Measurements from ENCODE around the gene HAUS8. TPM values are rescaled to one million over a fixed set of nuclear protein-coding genes. Genes with fewer than 3 reads are reported as not detected.
A peak's percentile ranks its signal among the peaks of the same experiment; 100 is the strongest.

The HAUS8 gene
- total and polyA plus RNA-seq, 2 donors (not counting 3 experiments of a cell fraction or from before 2014, with no cell fraction given), result 9.6 to 30.3 TPM

DNA sequence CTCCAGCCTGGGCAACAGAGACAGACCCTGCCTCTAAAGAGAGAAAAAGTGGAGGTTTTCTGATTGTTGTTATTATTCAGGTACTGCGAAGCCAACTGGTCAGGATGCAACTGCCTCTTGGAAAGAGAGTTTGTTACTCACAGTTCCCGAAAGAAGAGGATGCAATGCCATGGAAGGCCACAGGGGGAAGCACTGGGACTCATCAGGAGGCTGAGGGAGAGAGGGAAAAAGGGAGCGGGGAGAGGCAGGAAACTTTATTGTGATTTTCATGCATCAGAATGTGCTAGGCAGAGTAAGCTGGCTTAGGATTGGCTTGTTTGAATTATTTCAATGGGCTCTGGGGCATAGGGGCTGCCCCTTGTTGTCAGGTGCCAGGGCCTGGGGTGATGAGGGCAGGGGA lies 27.9 kb upstream of the HAUS8 start:
- Histone ChIP-seq H3K27me3 (ENCODE audit: control insufficient read depth in 2 of 2, insufficient read depth in 2 of 2, low read length in 2 of 2) (no peaks in the 10 kb centered on the region), H3K9me3 (replicated peaks; ENCODE audit: control insufficient read depth, insufficient read depth, low read length) (no peaks in the 10 kb centered on the region), H3K79me2 (ENCODE audit: control insufficient read depth, insufficient read depth, low read length) (peaks cover 75% of the 10 kb centered on the region), H4K20me1 (replicated peaks; ENCODE audit: control insufficient read depth, extremely low read depth, insufficient read depth, low read length) (peaks cover 2% of the 10 kb centered on the region), H3K4me1 (ENCODE audit: control insufficient read depth, extremely low read depth, insufficient read depth, low read length) (peaks cover 7% of the 10 kb centered on the region), H3K4me2 (ENCODE audit: insufficient read depth, low read length) (no peak overlapping the region), H3K36me3 (ENCODE audit: control insufficient read depth in 2 of 2, extremely low read depth in 1 of 2, insufficient read depth in 2 of 2, low read length in 2 of 2) (peaks cover 0 to 10% of the 10 kb centered on the region in 2 experiments), H3K9ac (replicated peaks; ENCODE audit: extremely low read depth, insufficient read depth, low read length) (no peak overlapping the region), H3K9me1 (replicated peaks; ENCODE audit: control insufficient read depth, extremely low read depth, insufficient read depth, low read length) (no peaks in the 10 kb centered on the region), H2AFZ (ENCODE audit: low read depth, low read length) (no peak overlapping the region), H3K4me3 (replicated peaks in 1 of 3; ENCODE audit: insufficient read depth in 1 of 3, low read depth in 1 of 3, low read length in 3 of 3) (no peak overlapping the region), H3K27ac (ENCODE audit: insufficient read depth, low read depth, low read length) (no peak overlapping the region)
- dilution Hi-C loops (cut with MboI; ENCODE audit: extremely low pct_ligation_motif_present, low sequenced_read_pairs), result no loop called here
- CTCF ChIA-PET, result no interaction called here
- no TSS peak for BruUV-seq (replicated peaks)
- POLR2A ChIA-PET, result no interaction called here
- intact Hi-C loops (cut with micrococcal nuclease), result loop anchor here (1.0 kb wide), 1 partner anchor 63 kb away; no protein-coding TSS in a partner anchor
- peak; percentile 59 for FAIRE-seq
- DNase-seq (ENCODE audit: low read depth, low spot score), result peak; percentile 42
- TF ChIP-seq, protein P1, sequence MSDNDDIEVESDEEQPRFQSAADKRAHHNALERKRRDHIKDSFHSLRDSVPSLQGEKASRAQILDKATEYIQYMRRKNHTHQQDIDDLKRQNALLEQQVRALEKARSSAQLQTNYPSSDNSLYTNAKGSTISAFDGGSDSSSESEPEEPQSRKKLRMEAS (IDR thresholded peaks at IDR 0.05; ENCODE audit: insufficient read depth, insufficient read length), result no peak
- TF ChIP-seq GATA2 (IDR thresholded peaks at IDR 0.05; ENCODE audit: insufficient read depth, insufficient read length, low read depth, low read length) (no peak), POLR2AphosphoS5 (IDR thresholded peaks at IDR 0.05; ENCODE audit: insufficient read depth, low read depth, low read length) (no peak), EZH2 (IDR thresholded peaks at IDR 0.05; ENCODE audit: borderline replicate concordance, low read depth, low read length, severe bottlenecking) (no peak)
- TF ChIP-seq, protein P2, sequence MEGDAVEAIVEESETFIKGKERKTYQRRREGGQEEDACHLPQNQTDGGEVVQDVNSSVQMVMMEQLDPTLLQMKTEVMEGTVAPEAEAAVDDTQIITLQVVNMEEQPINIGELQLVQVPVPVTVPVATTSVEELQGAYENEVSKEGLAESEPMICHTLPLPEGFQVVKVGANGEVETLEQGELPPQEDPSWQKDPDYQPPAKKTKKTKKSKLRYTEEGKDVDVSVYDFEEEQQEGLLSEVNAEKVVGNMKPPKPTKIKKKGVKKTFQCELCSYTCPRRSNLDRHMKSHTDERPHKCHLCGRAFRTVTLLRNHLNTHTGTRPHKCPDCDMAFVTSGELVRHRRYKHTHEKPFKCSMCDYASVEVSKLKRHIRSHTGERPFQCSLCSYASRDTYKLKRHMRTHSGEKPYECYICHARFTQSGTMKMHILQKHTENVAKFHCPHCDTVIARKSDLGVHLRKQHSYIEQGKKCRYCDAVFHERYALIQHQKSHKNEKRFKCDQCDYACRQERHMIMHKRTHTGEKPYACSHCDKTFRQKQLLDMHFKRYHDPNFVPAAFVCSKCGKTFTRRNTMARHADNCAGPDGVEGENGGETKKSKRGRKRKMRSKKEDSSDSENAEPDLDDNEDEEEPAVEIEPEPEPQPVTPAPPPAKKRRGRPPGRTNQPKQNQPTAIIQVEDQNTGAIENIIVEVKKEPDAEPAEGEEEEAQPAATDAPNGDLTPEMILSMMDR (IDR thresholded peaks at IDR 0.05; ENCODE audit: extremely low read depth in 1 of 2, insufficient read depth in 1 of 2, low read depth in 1 of 2, low read length in 2 of 2), result peak; percentile 62 to 63
